Upper lobe of right lung (tissue), 1 donor: Measurements from ENCODE around the gene IRF2BP2. TPM values are rescaled to one million over a fixed set of nuclear protein-coding genes. Genes with fewer than 3 reads are reported as not detected.

Experiments
- ATAC-seq: fragments of 200-7000 bp; cut with Tn5 transposase; one replicate; pipeline ENCODE4 v1.9.1; 2020; ENCODE audit warnings: mild to moderate bottlenecking, moderate library complexity
- DNase-seq: peaks from one replicate; pipeline ENCODE4 v3.0.0-alpha.2; 2020
- H3K27ac ChIP-seq: fragments of 200-600 bp; one replicate; pipeline ENCODE4 v1.8.0; 2022
- H3K27me3 ChIP-seq: fragments of 200-600 bp; one replicate; pipeline ENCODE4 v1.8.0; 2022; ENCODE audit warnings: mild to moderate bottlenecking
- H3K36me3 ChIP-seq: fragments of 200-600 bp; one replicate; pipeline ENCODE4 v1.8.0; 2022
- H3K4me1 ChIP-seq: fragments of 200-600 bp; one replicate; pipeline ENCODE4 v1.8.0; 2022
- H3K4me3 ChIP-seq: fragments of 200-600 bp; one replicate; pipeline ENCODE4 v1.8.0; 2022; ENCODE audit warnings: mild to moderate bottlenecking
- H3K9me3 ChIP-seq: fragments of 200-600 bp; one replicate; pipeline ENCODE4 v1.8.0; 2022
- intact Hi-C: fragments of 100-400 bp; cut with DNase I; formaldehyde crosslinking; loops from one replicate; pipeline ENCODE4 v1.11.0; 2022
- total RNA-seq: library from RNA; stranded (reverse); fragmentation: NEBNext Ultra II Directional; extraction: Animal tissue kit (Norgen Biotek cat#: 25700); gene quantifications from one replicate; pipeline ENCODE4 v1.2.1, GENCODE V29; 2021
- TF ChIP-seq, protein P1 (sequence below): fragments of 200-600 bp; IDR thresholded peaks from one replicate; pipeline ENCODE4 v1.8.0; 2022; ENCODE audit warnings: antibody characterized with exemption
- donor health status: DM: no; HTN: yes; CAD: no; lungs with severe emphysema.

The IRF2BP2 gene
- total RNA-seq, 1 donor from 2014 or later = 161 TPM

DNA sequence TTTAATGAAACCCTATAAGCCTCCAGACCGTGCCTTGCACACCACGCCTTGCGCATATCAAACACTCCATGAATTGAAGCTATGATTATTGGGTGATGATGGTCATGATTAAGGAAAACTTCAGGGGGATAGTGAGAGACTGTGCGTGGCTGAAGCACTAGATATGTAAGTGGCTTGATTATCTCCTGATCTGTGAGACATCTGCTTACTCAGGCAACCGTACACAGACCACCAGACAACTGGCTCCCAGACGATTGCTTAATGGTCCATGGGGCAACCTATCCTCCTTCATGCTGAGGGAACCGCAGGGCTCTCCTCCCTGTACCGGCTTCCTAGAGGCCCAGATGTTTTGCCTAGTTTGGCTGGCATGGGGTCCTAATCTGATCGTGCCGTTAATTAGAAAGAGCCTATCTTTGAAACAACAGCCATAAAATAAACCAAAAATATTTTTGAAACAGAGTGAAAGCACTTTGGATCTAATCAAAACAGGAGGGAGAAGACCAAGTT is 51.6 kb downstream of the IRF2BP2 start:
- no peak for ATAC-seq
- DNase-seq = no peak
- Histone ChIP-seq H3K4me1 (no peaks in the 10 kb centered on the region), H3K4me3 (no peak overlapping the region), H3K9me3 (no peaks in the 10 kb centered on the region), H3K27ac (no peak overlapping the region), H3K36me3 (no peaks in the 10 kb centered on the region), H3K27me3 (no peaks in the 10 kb centered on the region)
- intact Hi-C loops = no loop called here
- TF ChIP-seq, protein P1, sequence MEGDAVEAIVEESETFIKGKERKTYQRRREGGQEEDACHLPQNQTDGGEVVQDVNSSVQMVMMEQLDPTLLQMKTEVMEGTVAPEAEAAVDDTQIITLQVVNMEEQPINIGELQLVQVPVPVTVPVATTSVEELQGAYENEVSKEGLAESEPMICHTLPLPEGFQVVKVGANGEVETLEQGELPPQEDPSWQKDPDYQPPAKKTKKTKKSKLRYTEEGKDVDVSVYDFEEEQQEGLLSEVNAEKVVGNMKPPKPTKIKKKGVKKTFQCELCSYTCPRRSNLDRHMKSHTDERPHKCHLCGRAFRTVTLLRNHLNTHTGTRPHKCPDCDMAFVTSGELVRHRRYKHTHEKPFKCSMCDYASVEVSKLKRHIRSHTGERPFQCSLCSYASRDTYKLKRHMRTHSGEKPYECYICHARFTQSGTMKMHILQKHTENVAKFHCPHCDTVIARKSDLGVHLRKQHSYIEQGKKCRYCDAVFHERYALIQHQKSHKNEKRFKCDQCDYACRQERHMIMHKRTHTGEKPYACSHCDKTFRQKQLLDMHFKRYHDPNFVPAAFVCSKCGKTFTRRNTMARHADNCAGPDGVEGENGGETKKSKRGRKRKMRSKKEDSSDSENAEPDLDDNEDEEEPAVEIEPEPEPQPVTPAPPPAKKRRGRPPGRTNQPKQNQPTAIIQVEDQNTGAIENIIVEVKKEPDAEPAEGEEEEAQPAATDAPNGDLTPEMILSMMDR = no peak

DNA sequence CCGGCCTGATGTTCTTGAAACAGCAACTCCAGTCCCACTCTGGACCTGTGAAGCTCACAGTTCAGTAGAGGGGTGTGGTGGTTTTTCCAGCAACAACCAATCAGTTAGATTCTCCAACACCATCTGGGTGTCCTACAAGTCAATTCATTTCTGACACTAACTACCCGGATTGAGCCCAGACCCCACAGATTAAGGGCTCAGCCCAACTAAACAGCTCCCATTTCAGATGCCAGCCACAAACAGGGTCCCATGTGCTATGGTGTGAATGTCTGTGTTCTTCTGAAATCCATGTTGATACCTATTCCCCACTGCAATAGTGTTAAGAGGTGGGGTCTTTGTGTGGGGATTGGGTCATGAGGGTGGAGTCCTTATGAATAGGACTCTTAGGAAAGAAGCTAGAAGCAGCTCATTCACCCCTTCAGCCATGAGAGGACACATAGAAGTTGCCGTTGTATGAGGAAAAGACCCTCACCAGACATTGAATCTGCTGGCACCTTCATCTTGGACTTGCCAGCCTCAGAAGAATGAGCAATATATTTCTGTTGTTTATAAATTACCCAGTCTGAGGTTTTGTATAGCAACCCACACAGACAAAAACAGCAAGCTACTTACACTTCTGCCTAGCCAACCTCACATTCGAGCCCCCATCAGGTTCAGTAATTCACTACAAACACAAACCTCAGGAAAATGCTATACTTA is 53.6 kb downstream of the IRF2BP2 start:
- Histone ChIP-seq H3K9me3 (no peaks in the 10 kb centered on the region), H3K4me1 (no peaks in the 10 kb centered on the region), H3K4me3 (no peak overlapping the region), H3K36me3 (no peaks in the 10 kb centered on the region), H3K27me3 (no peaks in the 10 kb centered on the region), H3K27ac (no peak overlapping the region)
- TF ChIP-seq, protein P1 = no peak
- intact Hi-C loops = no loop called here
- ATAC-seq (no peak), DNase-seq (no peak)

DNA sequence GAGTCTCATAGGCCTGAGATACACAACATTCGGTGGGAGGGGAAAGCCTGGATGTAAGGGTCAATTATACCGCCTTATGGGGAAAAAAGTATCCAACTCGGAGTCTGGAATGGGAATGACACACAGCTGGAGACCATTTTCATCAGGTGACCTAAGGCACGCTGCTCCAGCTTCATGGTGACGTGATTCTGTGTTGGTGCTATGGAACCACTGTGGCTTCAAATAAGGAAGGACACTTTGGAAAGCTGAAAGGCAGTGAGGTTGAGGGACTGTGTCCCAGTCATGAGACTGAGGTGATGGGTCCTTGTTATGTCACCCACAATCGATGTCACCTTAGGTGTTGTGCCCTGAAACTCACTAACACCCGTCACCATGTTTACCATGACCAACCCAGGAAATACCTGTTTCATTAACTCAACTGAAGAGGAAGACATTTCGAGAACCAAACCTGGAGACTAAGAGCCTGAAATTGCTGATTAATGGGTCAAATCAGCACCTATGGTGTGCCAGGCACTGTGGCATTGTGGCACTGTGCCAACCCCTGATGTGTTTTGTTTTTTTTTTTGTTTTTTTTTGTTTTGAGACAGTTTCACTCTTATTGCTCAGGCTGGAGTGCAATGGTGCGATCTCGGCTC is 54.5 kb downstream of the IRF2BP2 start:
- intact Hi-C loops = no loop called here
- no peaks in the 10 kb centered on the region for H3K4me1 ChIP-seq
- ATAC-seq = no peak
- no peak overlapping the region for H3K4me3 ChIP-seq
- H3K9me3 ChIP-seq = no peaks in the 10 kb centered on the region
- no peaks in the 10 kb centered on the region for H3K36me3 ChIP-seq
- no peak overlapping the region for H3K27ac ChIP-seq
- no peaks in the 10 kb centered on the region for H3K27me3 ChIP-seq
- TF ChIP-seq, protein P1 = no peak
- DNase-seq = no peak

DNA sequence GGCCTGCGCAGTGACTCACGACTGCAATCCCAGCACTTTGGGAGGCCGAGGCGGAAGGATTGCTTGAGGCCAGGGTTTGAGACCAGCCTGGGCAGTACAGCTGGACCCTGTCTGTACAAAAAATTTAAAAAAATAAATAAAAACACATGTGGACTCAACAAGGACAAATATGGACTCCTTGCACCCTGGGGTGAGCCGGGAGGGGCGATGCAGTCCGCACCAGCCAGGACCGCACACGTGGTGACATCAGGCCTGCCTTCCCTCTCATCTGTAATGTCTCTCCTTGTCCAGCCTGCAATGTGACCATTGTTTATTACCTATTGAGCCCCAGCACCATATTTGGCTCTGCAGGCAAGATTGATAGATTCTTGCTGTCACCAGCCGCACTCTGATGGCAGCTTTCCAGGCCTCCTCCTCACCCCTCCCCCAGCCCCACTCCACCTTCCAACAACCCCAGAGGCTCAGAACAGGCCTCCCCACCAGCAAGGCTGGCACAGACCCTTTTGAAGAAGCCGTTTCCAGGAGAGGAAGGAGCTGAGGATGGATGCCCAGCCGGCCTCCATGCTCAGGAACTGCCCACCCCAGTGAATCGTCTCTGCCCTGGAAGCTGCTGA is 55.2 kb downstream of the IRF2BP2 start:
- Histone ChIP-seq H3K4me1 (no peaks in the 10 kb centered on the region), H3K4me3 (no peak overlapping the region), H3K27me3 (no peaks in the 10 kb centered on the region), H3K9me3 (no peaks in the 10 kb centered on the region), H3K36me3 (no peaks in the 10 kb centered on the region), H3K27ac (no peak overlapping the region)
- DNase-seq (no peak), ATAC-seq (no peak)
- TF ChIP-seq, protein P1 = no peak
- intact Hi-C loops = no loop called here

Other genes with a start within 250 kb of the IRF2BP2 start
- gene COA6, start 236.7 kb downstream of the IRF2BP2 start, total RNA-seq = 25.0 TPM
- 18.3 TPM for gene TARBP1, start 131.0 kb downstream of the IRF2BP2 start, total RNA-seq